AG04450 (cell line): Measurements from ENCODE around the gene THEM5. TPM values are rescaled to one million over a fixed set of nuclear protein-coding genes. Genes with fewer than 3 reads are reported as not detected.
"Not testable (repeated sequence)": the region's sequence is repeated elsewhere in the genome, so short reads cannot be mapped to it uniquely, and the experiment has no call there.

Experiments used
- CTCF ChIA-PET: fragments of 300-600, 350-600 bp; formaldehyde crosslinking; extraction: SDS; loops from one replicate; lab custom pipeline; 2022; ENCODE audit warnings: antibody characterized with exemption, inconsistent platforms; lab: Charles Lee
- POLR2A ChIA-PET: fragments of 350-600 bp; formaldehyde crosslinking; extraction: SDS; loops from one replicate; lab custom pipeline; 2021; ENCODE audit warnings: antibody characterized with exemption, inconsistent platforms; lab: Yijun Ruan, JAX
- DNase-seq: peaks from one replicate; pipeline ENCODE4 v3.0.0-alpha.2; 2011; ENCODE audit warnings: low read depth, low spot score
- H3K27ac ChIP-seq: one replicate; pipeline ENCODE4 v1.5.1; 2012; ENCODE audit warnings: low read depth, low read length, control low read depth
- H3K27me3 ChIP-seq: one replicate; pipeline ENCODE4 v1.6.0; 2012; ENCODE audit warnings: low read length; ENCODE audit not compliant: control insufficient read depth, insufficient read depth
- H3K4me3 ChIP-seq: 2 replicates; pipeline ENCODE4 v1.5.1; 2011; ENCODE audit warnings: mild to moderate bottlenecking, low read depth, low read length, control low read depth
- H3K9me3 ChIP-seq: 2 replicates; pipeline ENCODE4 v1.5.1; 2012; ENCODE audit warnings: low read length; ENCODE audit not compliant: control insufficient read depth, insufficient read depth
- polyA plus RNA-seq: library from polyadenylated mRNA; depleted of rRNA; stranded (reverse); fragments of >200 nt; gene quantifications from 2 replicates; pipeline ENCODE4 v1.2.3, GENCODE V29; 2011
- TF ChIP-seq, protein P1 (sequence below): IDR thresholded peaks from 2 replicates; pipeline ENCODE4 v1.5.1; 2011; ENCODE audit warnings: low read depth, low read length, control low read depth, inconsistent platforms

The THEM5 gene
- polyA plus RNA-seq, 1 experiment: not detected

- Histone ChIP-seq H3K4me3 (no peak overlapping the region), H3K27ac (no peak overlapping the region), H3K27me3 (no peaks in the 10 kb centered on the region), H3K9me3 (peaks cover 4% of the 10 kb centered on the region; the same call in 1 of the 2 replicates)
- TF ChIP-seq, protein P1, sequence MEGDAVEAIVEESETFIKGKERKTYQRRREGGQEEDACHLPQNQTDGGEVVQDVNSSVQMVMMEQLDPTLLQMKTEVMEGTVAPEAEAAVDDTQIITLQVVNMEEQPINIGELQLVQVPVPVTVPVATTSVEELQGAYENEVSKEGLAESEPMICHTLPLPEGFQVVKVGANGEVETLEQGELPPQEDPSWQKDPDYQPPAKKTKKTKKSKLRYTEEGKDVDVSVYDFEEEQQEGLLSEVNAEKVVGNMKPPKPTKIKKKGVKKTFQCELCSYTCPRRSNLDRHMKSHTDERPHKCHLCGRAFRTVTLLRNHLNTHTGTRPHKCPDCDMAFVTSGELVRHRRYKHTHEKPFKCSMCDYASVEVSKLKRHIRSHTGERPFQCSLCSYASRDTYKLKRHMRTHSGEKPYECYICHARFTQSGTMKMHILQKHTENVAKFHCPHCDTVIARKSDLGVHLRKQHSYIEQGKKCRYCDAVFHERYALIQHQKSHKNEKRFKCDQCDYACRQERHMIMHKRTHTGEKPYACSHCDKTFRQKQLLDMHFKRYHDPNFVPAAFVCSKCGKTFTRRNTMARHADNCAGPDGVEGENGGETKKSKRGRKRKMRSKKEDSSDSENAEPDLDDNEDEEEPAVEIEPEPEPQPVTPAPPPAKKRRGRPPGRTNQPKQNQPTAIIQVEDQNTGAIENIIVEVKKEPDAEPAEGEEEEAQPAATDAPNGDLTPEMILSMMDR: no peak
- ChIA-PET POLR2A (interaction anchor here (1.0 kb wide), 1 partner anchor 21 kb away, joined by 3 read pairs; no protein-coding TSS in a partner anchor), CTCF (interaction anchor here (0.7 to 4.9 kb wide), 3 partner anchors 109 to 118 kb away, joined by 3 to 41 read pairs (median 3); no protein-coding TSS in a partner anchor)
- DNase-seq: no peak
Observed at GRCh38 chr1:151887028-151887427, 33.5 kb upstream of the THEM5 start.

- TF ChIP-seq, protein P1: no peak
- no peak for DNase-seq
- Histone ChIP-seq H3K4me3 (no peak overlapping the region), H3K27ac (no peak overlapping the region), H3K27me3 (no peaks in the 10 kb centered on the region), H3K9me3 (peaks cover 4% of the 10 kb centered on the region; the same call in 1 of the 2 replicates)
- CTCF ChIA-PET: no interaction called here
- POLR2A ChIA-PET: no interaction called here
Observed at GRCh38 chr1:151885479-151885878, 32.0 kb upstream of the THEM5 start.

DNA sequence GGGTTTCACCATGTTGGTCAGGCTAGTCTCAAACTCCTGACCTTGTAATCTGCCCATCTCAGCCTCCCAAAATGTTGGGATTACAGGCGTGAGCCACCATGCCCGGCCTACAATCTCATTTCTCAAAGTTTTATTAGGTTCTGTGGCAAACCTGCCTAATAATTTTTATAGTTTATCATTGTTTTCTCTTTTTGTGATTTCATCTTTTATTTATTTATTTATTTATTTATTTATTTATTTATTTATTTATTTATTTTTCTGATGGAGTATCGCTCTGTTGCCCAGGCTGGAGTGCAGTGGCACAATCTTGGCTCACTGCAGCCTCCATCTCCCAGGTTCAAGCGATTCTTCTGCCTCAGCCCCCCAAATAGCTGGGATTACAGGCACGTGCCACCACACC lies 31.4 kb upstream of the THEM5 start:
- CTCF ChIA-PET, DNase-seq, H3K4me3 ChIP-seq, POLR2A ChIA-PET, H3K9me3 ChIP-seq, H3K27ac ChIP-seq, H3K27me3 ChIP-seq: not testable (repeated sequence)

GRCh38 chr1:151884445-151884844 lies 30.9 kb upstream of the THEM5 start:
- CTCF ChIA-PET, DNase-seq, H3K4me3 ChIP-seq, POLR2A ChIA-PET, H3K27ac ChIP-seq, H3K9me3 ChIP-seq, H3K27me3 ChIP-seq: not testable (repeated sequence)

DNA sequence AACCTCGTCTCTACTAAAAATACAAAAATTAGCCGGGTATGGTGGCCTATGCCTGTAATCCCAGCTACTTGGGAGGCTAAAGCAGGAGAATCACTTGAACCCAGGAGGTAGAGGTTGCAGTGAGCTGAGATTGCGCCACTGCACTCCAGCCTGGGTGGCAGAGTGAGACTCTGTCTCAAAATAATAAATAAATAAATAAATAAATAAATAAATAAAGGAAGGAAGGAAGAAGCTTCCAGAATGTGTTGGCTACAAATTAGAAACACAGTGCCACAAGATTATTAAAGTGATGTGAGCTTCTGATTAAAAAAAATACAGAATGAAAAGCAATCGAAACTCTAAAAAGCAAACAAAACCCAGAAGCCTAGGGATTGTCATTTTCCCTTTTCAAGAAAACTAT lies 30.4 kb upstream of the THEM5 start:
- CTCF ChIA-PET: interaction anchor here (0.5 kb wide), 1 partner anchor 150 kb away, joined by 5 read pairs; no protein-coding TSS in a partner anchor
- H3K27me3 ChIP-seq, DNase-seq, H3K4me3 ChIP-seq, H3K9me3 ChIP-seq, H3K27ac ChIP-seq, POLR2A ChIA-PET: not testable (repeated sequence)

- DNase-seq, H3K27me3 ChIP-seq, H3K9me3 ChIP-seq, H3K27ac ChIP-seq, H3K4me3 ChIP-seq, POLR2A ChIA-PET: not testable (repeated sequence)
- CTCF ChIA-PET: interaction anchor here (1.5 kb wide), 1 partner anchor 7 kb away, joined by 3 read pairs; no protein-coding TSS in a partner anchor
Observed at GRCh38 chr1:151882918-151883317, 29.4 kb upstream of the THEM5 start.

GRCh38 chr1:151882466-151882865 lies 29.0 kb upstream of the THEM5 start:
- H3K9me3 ChIP-seq: peaks cover 4% of the 10 kb centered on the region; the same call in 1 of the 2 replicates
- CTCF ChIA-PET: interaction anchor here (1.5 to 1.6 kb wide), 2 partner anchors 8 to 119 kb away, joined by 3 to 5 read pairs; no protein-coding TSS in a partner anchor
- no peak overlapping the region for H3K27ac ChIP-seq
- TF ChIP-seq, protein P1: no peak
- no peaks in the 10 kb centered on the region for H3K27me3 ChIP-seq
- no peak for DNase-seq
- POLR2A ChIA-PET: no interaction called here
- H3K4me3 ChIP-seq: no peak overlapping the region
